Mucosa of descending colon (tissue), 3 donors: ENCODE results near the gene PEX11G. TPM values are rescaled to one million over a fixed set of nuclear protein-coding genes. Genes with fewer than 3 reads are reported as not detected.

Experiments
- ATAC-seq: fragments of 200-7000 bp; cut with Tn5 transposase; one replicate; pipeline ENCODE4 v1.9.1; 2020; ENCODE audit warnings: mild to moderate bottlenecking, moderate library complexity
- DNase-seq, 3 donors: peaks; one replicate each; pipeline ENCODE4 v3.0.0-alpha.2; 2020
- H3K36me3 ChIP-seq: fragments of 200-600 bp; one replicate; pipeline ENCODE4 v1.8.0; 2021; ENCODE audit warnings: low read depth, mild to moderate bottlenecking
- H3K4me1 ChIP-seq: fragments of 200-600 bp; one replicate; pipeline ENCODE4 v1.8.0; 2021; ENCODE audit warnings: low read depth, mild to moderate bottlenecking
- H3K4me3 ChIP-seq: fragments of 200-600 bp; one replicate; pipeline ENCODE4 v1.8.0; 2021; ENCODE audit warnings: mild to moderate bottlenecking
- H3K9me3 ChIP-seq: fragments of 200-600 bp; one replicate; pipeline ENCODE4 v1.8.0; 2021; ENCODE audit warnings: mild to moderate bottlenecking
- CTCF ChIP-seq: fragments of 200-600 bp; IDR thresholded peaks from one replicate; pipeline ENCODE4 v1.8.0; 2022; ENCODE audit warnings: antibody characterized with exemption, mild to moderate bottlenecking
- intact Hi-C, 2 donors: fragments of 100-400 bp; cut with DNase I in 1 of 2; cut with micrococcal nuclease in 1 of 2; formaldehyde crosslinking; loops; one replicate each; pipeline versions ENCODE4 v1.11.0 to v1.11.1; 2022; cut with DNase I, micrococcal nuclease
- long read RNA-seq, 2 donors: library from polyadenylated mRNA; unstranded; transcript quantifications; one replicate each; pipeline ENCODE4 v2.0.0, GENCODE V29; 2019 to 2021
- total RNA-seq, 3 donors: library from RNA; stranded (reverse); fragmentation: NEBNext Ultra II Directional in 2 of 3; extraction: Animal tissue kit (Norgen Biotek cat#: 25700) in 2 of 3; gene quantifications; one replicate each; pipeline versions ENCODE4 v1.2.1 to v1.2.4, GENCODE V29; 2021 to 2023
- donor health status: DM: no; HTN: no; CAD: no; lungs with moderate emphysema.
- donor health status: DM: no; HTN: no; CAD: no.
- donor health status: DM: no; HTN: yes; CAD: no.

The PEX11G gene
- 1 to 10 TPM; 4.0 to 9.5 (median 8.1) TPM for total RNA-seq
- long read RNA-seq, donor 1, partial matches to known transcripts: 1 of 10 reads
- long read RNA-seq, donor 1, other reads (novel, unspliced or antisense): 5 of 10 reads
- long read RNA-seq, donor 2, transcript PEX11G-201 (5 exons, 1,062 nt): major isoform, 17 of 19 reads
- long read RNA-seq, donor 2, partial matches to known transcripts: 1 of 19 reads
- long read RNA-seq, donor 2, other reads (novel, unspliced or antisense): 0 of 19 reads

GRCh38 chr19:7488736-7489353, at the start of gene PEX11G:
TSS of gene PEX11G (minus strand) at chr19:7489035. CDS start at chr19:7489010, 25 bp downstream.
- Histone ChIP-seq H3K36me3 (no peaks in the 10 kb centered on the region), H3K9me3 (no peaks in the 10 kb centered on the region), H3K4me3 (peak within 1 kb of the TSS; percentile 20), H3K4me1 (peaks cover 7% of the 10 kb centered on the region)
- peak; percentile 93 to 97 (median 95) for DNase-seq
- no peak for TF ChIP-seq CTCF
- peak; percentile 94 for ATAC-seq
- intact Hi-C loops: no loop called here

DNA sequence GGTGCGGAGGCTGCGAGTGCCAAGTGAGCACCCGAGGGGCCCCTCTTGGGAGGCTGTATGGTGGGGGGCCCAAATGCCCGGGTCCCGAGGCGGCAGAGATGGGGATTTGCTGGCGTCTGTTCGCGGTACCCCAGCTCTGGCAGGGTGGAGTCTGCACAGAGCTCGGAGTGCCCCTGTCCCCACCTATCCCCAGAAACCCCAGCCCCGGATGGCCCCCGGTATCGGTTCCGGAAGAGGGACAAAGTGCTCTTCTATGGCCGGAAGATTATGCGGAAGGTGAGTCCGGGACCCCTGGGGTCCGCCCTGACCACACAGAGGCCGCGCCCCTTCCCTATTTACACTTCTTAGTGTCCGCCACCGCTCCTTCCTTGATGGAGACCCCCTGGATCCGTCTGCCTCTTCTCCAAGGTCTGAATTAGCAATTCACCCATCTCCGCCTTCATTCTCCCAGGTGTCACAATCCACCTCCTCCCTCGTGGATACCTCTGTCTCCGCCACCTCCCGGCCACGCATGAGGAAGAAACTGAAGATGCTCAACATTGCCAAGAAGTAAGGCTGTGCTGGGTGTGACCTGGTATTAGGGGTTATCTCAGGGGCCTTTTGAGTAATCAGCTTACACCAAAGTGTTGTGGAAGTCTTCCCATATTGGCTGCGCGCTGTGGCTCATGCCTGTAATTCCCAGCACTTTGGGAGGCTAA, 47.3 kb upstream of the PEX11G start:
- peak in 1 of 3 donors; percentile 35 for DNase-seq
- no peaks in the 10 kb centered on the region for H3K9me3 ChIP-seq
- no peak for TF ChIP-seq CTCF

GRCh38 chr19:7535047-7535997, 46.5 kb upstream of the PEX11G start, which contains the start of gene PNPLA6:
TSS of gene PNPLA6 (plus strand) at chr19:7535717. CDS start at chr19:7535789, 72 bp downstream.
- no peaks in the 10 kb centered on the region for H3K36me3 ChIP-seq
- ATAC-seq (peak; percentile 92), DNase-seq (peak; percentile 97 to 99 (median 98))
- intact Hi-C loops: no loop called here
- H3K4me3 ChIP-seq: peak within 1 kb of the TSS; percentile 73
- H3K9me3 ChIP-seq: no peaks in the 10 kb centered on the region
- peaks cover 6% of the 10 kb centered on the region for H3K4me1 ChIP-seq
- TF ChIP-seq CTCF: no peak

More for the DNA sequence above, 47.3 kb upstream of the PEX11G start:
- ATAC-seq: no peak
- intact Hi-C loops: no loop called here
- Histone ChIP-seq H3K36me3 (no peaks in the 10 kb centered on the region), H3K4me1 (peaks cover 6% of the 10 kb centered on the region), H3K4me3 (peak overlapping the region; percentile 73)

- ATAC-seq (peak; percentile 25), DNase-seq (peak in 2 of 3 donors; percentile 62 to 68)
- TF ChIP-seq CTCF: no peak
- H3K4me1 ChIP-seq: peaks cover 6% of the 10 kb centered on the region
- H3K9me3 ChIP-seq: no peaks in the 10 kb centered on the region
- no peaks in the 10 kb centered on the region for H3K36me3 ChIP-seq
- intact Hi-C loops: no loop called here
- H3K4me3 ChIP-seq: peak overlapping the region; percentile 73
These were observed 45.8 kb upstream of the PEX11G start for GRCh38 chr19:7534531-7535046.
